ENCODE data around the gene CNTN5. TPM values are rescaled to one million over a fixed set of nuclear protein-coding genes. Genes with fewer than 3 reads are reported as not detected.
"Not testable (repeated sequence)": the region's sequence is repeated elsewhere in the genome, so short reads cannot be mapped to it uniquely, and the experiment has no call there.

CNTN5 gene
- total RNA-seq, 1 donor from 2014 or later, result not detected

DNA sequence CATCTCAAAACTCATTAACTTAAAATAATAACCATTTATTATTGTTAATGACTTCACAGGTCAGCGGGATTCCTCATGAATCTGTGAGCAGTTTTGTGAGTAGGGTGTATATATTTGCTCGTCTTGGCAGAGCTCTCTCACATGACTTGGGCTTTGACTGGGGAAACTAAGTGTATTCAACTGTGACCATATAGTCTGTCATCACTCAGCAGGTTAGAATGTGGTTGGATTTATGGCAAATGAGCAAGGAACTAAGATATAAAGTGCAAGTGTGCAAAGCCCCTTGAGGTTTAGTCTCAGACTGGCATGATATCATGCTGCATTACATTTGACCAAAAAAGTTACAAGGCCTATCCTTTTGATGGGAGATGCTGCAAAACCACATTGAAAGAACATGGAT lies 254.8 kb downstream of the CNTN5 start:
- no peak for DNase-seq (ENCODE audit: low read depth in 2 of 2)

- DNase-seq (ENCODE audit: low read depth in 2 of 2), result no peak
These were observed 256.5 kb downstream of the CNTN5 start for GRCh38 chr11:99277281-99277680.

DNA sequence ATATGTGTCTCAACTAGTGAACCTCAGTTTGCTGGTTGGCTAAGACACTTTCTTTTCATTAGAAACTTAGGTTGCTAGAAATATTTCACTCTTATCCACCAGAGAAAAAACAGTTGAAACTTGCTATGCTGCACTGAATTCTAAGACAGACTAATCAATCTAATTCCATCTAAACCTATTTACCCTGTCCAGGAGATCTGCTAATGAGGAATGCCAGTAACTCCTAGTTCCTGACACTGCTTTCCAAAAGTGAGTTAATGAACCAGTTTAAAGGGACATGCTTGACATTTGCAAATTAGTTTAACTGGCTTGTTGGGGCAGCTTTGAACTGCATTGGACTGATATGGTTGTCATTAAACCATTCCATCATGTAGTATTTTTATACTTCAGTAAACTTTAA lies 258.5 kb downstream of the CNTN5 start:
- DNase-seq (ENCODE audit: low read depth in 2 of 2), result no peak

DNA sequence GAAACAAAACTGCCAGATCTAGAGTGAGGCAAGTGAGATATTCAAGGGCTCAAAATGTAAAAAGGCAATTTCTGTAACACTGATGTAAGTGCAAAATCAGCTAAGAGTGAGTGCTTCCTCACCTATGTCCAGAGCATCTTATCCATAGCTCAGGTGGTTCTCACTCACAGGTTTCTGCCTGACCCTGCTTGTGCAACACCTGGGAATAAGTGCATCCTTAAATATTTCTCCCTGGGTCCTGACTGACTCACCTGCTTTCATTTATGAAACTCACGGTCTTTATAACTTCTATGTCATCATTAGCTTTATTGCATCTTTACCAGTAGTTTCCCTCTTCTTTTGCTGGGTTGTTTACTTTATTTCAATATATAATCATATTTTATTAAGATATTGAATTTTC lies 260.6 kb downstream of the CNTN5 start:
- DNase-seq (ENCODE audit: low read depth in 2 of 2), result no peak

- DNase-seq (ENCODE audit: low read depth in 2 of 2), result not testable (repeated sequence)
These were observed 277.2 kb downstream of the CNTN5 start for GRCh38 chr11:99297925-99298324.

- no peak for DNase-seq (ENCODE audit: low read depth in 2 of 2)
These were observed 286.9 kb downstream of the CNTN5 start for GRCh38 chr11:99307510-99308088.

DNA sequence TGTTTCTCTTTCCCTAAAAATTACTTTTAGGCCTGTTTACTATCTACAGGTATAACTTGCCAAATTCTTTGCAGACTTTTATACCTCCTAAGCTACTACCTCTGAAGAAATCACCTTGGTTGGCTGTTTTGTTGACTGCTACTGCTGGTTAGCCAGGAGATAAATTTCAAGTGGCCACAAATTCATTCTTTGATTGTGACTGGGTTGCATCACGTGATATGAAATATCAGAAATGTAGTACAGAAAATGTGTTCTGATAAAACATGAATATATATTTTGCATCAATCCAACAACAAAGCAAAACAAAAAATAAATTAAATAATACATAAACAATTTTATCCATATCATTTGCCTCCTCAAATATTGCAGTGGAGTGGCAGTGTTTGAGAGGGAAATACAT lies 291.1 kb downstream of the CNTN5 start:
- DNase-seq (ENCODE audit: low read depth in 2 of 2), result no peak

- DNase-seq (ENCODE audit: low read depth in 2 of 2), result no peak
These were observed 296.2 kb downstream of the CNTN5 start for GRCh38 chr11:99316776-99317520.

DNA sequence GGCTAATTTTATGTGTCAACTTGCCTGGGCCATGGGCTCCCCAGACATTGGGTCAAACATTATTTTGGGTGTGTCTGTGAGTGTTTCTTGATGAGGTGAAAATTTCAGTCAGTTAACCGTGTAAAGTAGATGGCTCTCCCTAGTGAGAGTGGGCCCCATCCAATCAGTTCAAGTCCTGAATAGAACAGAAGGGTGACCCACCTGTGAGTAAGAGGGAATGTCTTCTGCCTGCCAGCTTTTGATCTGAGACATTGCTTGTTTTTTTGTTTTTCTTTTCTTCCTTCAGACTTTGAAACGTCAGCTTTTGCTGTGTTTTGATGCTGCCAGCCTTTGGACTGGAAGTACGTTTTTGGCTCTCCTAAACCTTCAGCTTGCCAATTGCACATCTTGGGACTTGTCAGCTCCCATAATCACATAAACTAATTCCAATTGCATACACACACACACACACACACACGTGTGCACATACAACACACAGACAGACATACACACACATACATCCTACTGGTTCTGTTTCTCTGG lies 300.1 kb downstream of the CNTN5 start:
- DNase-seq (ENCODE audit: low read depth in 2 of 2), result no peak

- peak; percentile 2 to 18 for DNase-seq (ENCODE audit: low read depth in 2 of 2)
These were observed 305.1 kb downstream of the CNTN5 start for GRCh38 chr11:99325847-99326246.

DNA sequence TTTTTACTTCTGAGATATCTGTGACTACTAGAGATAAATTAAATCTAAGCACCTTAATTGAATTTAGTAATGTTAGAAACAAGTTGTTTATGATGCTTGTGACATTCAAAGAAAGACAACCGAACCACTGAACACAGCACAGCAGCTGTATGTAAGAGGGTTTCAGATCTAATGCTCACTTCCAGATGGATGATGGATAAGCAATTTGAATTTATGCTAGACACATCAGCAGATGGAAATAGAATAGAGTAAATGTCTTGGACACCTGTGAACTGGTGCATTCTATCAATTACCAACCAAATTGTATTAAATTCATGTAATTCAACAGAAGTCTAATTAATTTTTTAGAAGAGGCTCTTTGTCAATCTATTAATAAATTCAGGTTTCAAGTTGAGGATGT lies 306.3 kb downstream of the CNTN5 start:
- no peak for DNase-seq (ENCODE audit: low read depth in 2 of 2)

DNA sequence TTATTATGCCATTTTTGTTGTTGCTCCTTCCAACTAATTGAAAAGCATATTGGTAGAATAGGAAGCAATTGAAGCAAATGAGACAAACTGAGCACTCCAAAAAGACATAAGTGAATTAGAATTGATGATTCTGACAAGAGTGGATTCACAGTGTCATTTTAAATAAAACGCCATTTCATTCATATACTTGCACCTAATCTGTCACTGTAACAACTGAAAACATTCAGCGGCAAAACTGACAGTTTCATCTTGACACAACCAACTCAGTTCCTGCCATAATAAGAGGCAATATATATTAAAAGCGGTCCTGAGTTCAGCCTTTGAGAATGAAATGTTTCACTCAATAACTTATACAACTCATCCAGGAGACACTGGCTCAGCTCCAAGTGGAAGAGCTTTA lies 306.8 kb downstream of the CNTN5 start:
- DNase-seq (ENCODE audit: low read depth in 2 of 2), result no peak

DNA sequence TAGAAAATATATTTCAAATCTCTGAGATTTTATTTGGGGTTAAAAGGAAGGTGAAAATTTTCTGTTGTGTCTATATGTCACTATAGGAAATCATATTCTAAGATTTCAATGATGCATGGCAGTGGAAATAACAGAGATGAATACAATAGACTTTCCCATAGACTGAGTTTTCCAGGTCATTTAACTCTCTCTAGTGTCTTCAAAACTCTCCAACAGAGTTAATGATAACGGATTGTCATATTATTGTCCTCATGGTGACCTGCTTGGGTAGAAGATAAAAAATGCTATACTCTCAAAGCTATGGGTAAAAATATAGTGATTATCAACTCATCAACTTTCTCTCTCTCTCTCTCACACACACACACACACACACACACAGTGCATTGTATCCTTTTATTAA lies 312.9 kb downstream of the CNTN5 start:
- DNase-seq (ENCODE audit: low read depth in 2 of 2), result no peak

DNA sequence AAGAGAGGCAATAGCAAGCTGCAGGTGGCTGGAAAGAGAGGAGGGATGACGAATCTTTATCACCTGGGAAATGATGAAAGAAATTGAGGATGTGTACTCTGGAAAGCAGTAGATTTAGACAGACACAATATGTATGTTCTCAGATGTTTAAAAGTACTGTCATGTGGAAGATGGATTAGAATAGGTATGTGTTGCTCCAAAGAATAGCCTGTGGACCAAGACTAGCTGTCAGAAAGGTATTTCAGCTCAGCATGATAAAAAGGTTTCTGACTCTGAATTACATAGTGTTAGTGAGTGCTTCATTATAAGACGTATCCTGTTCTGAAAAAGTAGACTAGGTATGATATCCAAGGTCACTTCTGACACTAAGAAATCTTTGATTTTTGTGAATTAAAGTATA lies 322.4 kb downstream of the CNTN5 start:
- DNase-seq (ENCODE audit: low read depth in 2 of 2), result no peak

- no peak for DNase-seq (ENCODE audit: low read depth in 2 of 2)
These were observed 328.5 kb downstream of the CNTN5 start for GRCh38 chr11:99349151-99349673.

GRCh38 chr11:99351624-99352023 lies 330.9 kb downstream of the CNTN5 start:
- DNase-seq (ENCODE audit: low read depth in 2 of 2), result no peak

DNA sequence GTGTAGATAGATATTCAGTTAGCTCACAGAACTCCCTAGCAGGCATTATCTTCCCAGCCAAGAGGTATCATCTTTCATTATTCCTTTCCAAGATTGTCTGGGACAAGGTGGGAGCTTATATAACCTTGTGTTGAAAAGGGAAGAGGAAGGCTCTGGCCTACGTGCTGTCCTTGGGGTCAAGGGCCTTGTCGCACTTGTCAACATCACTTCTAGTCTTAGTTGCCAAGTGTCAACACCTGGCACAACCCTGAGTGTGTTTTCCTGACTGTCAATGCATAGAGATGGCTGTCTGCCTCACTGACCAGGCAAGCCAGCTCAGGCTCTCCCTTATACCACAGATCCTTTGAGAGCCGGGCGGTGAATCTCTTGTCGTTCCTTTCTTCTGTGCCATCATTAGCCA lies 331.9 kb downstream of the CNTN5 start:
- DNase-seq (ENCODE audit: low read depth in 2 of 2), result no peak

- no peak for DNase-seq (ENCODE audit: low read depth in 2 of 2)
These were observed 345.8 kb downstream of the CNTN5 start for GRCh38 chr11:99366546-99366945.

DNA sequence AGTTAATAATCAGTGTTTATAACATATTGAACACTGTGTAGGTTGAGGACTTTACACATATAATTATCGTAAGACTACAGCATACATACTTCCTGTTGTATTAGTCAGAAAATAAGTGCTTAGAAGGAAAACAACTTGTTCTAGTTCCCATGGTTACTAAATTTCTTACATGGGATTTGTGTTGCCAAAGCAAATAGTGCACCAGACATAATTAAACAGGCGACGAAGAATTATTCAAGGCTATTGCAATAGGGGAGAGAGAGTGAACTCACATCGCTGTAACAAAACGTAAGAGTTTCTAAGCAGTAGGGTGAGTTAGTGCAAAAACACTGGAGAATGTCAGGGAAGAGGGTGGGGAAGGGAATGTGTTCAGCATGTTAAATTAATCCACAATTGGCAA lies 347.8 kb downstream of the CNTN5 start:
- DNase-seq (ENCODE audit: low read depth in 2 of 2), result no peak

GRCh38 chr11:99370549-99371216 lies 349.9 kb downstream of the CNTN5 start:
- DNase-seq (ENCODE audit: low read depth in 2 of 2), result no peak

DNA sequence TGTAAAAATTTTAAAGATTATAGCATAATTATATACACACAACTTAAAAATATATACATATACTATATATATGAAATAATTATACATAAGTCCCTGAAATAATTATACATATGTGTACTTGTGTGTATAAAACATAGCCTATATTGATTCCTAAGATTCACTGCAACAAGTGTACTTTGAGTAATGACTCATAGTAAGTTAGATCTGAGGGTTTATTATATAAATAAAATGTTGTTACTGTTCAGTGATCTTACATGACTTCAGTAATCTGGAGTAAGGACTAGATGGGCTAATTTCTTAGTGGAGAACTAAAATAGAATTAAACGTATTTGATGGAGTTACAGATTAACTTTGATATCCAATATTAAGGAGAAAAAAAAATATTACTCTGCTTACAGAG lies 350.5 kb downstream of the CNTN5 start:
- DNase-seq (ENCODE audit: low read depth in 2 of 2), result no peak

DNA sequence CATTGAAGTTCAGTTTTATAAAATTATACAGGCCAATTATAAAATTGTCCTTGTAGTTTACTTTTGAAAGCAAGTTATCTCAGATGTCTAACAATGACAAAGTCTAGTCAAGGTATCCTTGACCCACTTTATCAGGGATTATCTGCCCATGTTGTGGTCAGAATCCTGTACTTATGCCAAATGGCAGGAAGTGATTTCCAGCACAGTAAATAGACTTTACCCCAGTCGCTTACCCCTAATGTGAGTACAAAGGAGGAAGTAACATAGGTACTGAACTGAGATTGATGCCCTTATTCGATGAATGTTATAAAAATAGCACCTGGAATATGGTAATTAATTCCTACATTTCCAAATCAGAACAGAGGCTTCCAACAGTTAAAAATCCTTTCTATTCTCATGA lies 355.7 kb downstream of the CNTN5 start:
- no peak for DNase-seq (ENCODE audit: low read depth in 2 of 2)

All from dermis microvascular lymphatic vessel endothelial cell (primary cell).